AG04449 (cell line): Measurements from ENCODE around the gene TMEM129.

Source experiments
- CTCF ChIA-PET: fragments of 350-600 bp; formaldehyde crosslinking; extraction: SDS; loops from one replicate; lab custom pipeline; 2021; ENCODE audit warnings: antibody characterized with exemption; lab: Yijun Ruan, JAX
- POLR2A ChIA-PET: fragments of 400-600, 350-600 bp; formaldehyde crosslinking; extraction: SDS; loops from one replicate; lab custom pipeline; 2020; ENCODE audit warnings: antibody characterized with exemption, inconsistent platforms; lab: Yijun Ruan, JAX
- DNase-seq: peaks from one replicate; pipeline ENCODE4 v3.0.0-alpha.2; 2010; ENCODE audit warnings: low read depth, low spot score
- H3K4me3 ChIP-seq: 2 replicates; pipeline ENCODE4 v1.5.1; 2011; ENCODE audit warnings: low read depth, mild to moderate bottlenecking, control low read depth, low read length
- CTCF ChIP-seq: IDR thresholded peaks from one replicate; pipeline ENCODE4 v1.5.1; 2011; ENCODE audit warnings: mild to moderate bottlenecking, moderate library complexity, low read length, control low read depth, inconsistent platforms; ENCODE audit not compliant: insufficient read depth; ENCODE audit errors: missing control alignments

Gene TMEM129

GRCh38 chr4:1763550-1764080 lies 42.5 kb upstream of the TMEM129 start:
- no peak for TF ChIP-seq CTCF
- H3K4me3 ChIP-seq = no peak overlapping the region
- CTCF ChIA-PET = interaction anchor here (1.1 to 1.7 kb wide), 3 partner anchors 11 to 14 kb away, joined by 3 to 5 read pairs (median 4); no protein-coding TSS in a partner anchor
- no peak for DNase-seq
- POLR2A ChIA-PET = no interaction called here

GRCh38 chr4:1763070-1763549 lies 42.0 kb upstream of the TMEM129 start:
- TF ChIP-seq CTCF = no peak
- CTCF ChIA-PET = interaction anchor here (0.6 to 1.7 kb wide), 3 partner anchors 12 to 15 kb away, joined by 3 to 5 read pairs (median 4); no protein-coding TSS in a partner anchor
- POLR2A ChIA-PET = no interaction called here
- no peak overlapping the region for H3K4me3 ChIP-seq
- DNase-seq = no peak

GRCh38 chr4:1762264-1763010 lies 41.3 kb upstream of the TMEM129 start:
- DNase-seq = no peak

GRCh38 chr4:1761130-1761689 lies 40.1 kb upstream of the TMEM129 start:
- POLR2A ChIA-PET = no interaction called here
- CTCF ChIA-PET = interaction anchor here (1.6 kb wide), 1 partner anchor 138 kb away, joined by 6 read pairs; no protein-coding TSS in a partner anchor
- DNase-seq = no peak
- no peak overlapping the region for H3K4me3 ChIP-seq
- no peak for TF ChIP-seq CTCF

More at GRCh38 chr4:1762264-1763010, 41.3 kb upstream of the TMEM129 start:
- TF ChIP-seq CTCF = no peak
- H3K4me3 ChIP-seq = no peak overlapping the region
- CTCF ChIA-PET = interaction anchor here (0.6 to 1.3 kb wide), 4 partner anchors 10 to 14 kb away, joined by 3 to 5 read pairs (median 3); no protein-coding TSS in a partner anchor
- POLR2A ChIA-PET = no interaction called here

GRCh38 chr4:1760521-1761071 lies 39.5 kb upstream of the TMEM129 start:
- H3K4me3 ChIP-seq = no peak overlapping the region
- DNase-seq = no peak
- ChIA-PET POLR2A (no interaction called here), CTCF (interaction anchor here (1.6 to 1.7 kb wide), 2 partner anchors 49 to 139 kb away, joined by 4 to 6 read pairs; no protein-coding TSS in a partner anchor)
- TF ChIP-seq CTCF = no peak
